GM13977 (cell line): ENCODE results near the gene SEMA7A.

ENCODE experiments used
- DNase-seq: peaks from one replicate; pipeline ENCODE4 v3.0.0; 2012; ENCODE audit warnings: low spot score
- in situ Hi-C: fragments of 300-500 bp; cut with MboI; formaldehyde crosslinking; loops from one replicate; pipeline ENCODE4 v1.12.0; 2022; ENCODE audit warnings: low sequenced_read_pairs, low pct_unique_long_range_greater_than_20kb, mixed read lengths, inconsistent platforms; ENCODE audit not compliant: unreplicated experiment
- TF ChIP-seq, protein P1 (sequence below): IDR thresholded peaks from 2 replicates; pipeline ENCODE4 v1.5.1; 2012; ENCODE audit warnings: mild to moderate bottlenecking, control low read depth; ENCODE audit not compliant: insufficient read depth; ENCODE audit errors: extremely low read depth, missing control alignments

SEMA7A gene

GRCh38 chr15:74428442-74428787 is 5.3 kb downstream of the SEMA7A start:
- TF ChIP-seq, protein P1, sequence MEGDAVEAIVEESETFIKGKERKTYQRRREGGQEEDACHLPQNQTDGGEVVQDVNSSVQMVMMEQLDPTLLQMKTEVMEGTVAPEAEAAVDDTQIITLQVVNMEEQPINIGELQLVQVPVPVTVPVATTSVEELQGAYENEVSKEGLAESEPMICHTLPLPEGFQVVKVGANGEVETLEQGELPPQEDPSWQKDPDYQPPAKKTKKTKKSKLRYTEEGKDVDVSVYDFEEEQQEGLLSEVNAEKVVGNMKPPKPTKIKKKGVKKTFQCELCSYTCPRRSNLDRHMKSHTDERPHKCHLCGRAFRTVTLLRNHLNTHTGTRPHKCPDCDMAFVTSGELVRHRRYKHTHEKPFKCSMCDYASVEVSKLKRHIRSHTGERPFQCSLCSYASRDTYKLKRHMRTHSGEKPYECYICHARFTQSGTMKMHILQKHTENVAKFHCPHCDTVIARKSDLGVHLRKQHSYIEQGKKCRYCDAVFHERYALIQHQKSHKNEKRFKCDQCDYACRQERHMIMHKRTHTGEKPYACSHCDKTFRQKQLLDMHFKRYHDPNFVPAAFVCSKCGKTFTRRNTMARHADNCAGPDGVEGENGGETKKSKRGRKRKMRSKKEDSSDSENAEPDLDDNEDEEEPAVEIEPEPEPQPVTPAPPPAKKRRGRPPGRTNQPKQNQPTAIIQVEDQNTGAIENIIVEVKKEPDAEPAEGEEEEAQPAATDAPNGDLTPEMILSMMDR = no peak
- no peak for DNase-seq
- in situ Hi-C loops = no loop called here

DNA sequence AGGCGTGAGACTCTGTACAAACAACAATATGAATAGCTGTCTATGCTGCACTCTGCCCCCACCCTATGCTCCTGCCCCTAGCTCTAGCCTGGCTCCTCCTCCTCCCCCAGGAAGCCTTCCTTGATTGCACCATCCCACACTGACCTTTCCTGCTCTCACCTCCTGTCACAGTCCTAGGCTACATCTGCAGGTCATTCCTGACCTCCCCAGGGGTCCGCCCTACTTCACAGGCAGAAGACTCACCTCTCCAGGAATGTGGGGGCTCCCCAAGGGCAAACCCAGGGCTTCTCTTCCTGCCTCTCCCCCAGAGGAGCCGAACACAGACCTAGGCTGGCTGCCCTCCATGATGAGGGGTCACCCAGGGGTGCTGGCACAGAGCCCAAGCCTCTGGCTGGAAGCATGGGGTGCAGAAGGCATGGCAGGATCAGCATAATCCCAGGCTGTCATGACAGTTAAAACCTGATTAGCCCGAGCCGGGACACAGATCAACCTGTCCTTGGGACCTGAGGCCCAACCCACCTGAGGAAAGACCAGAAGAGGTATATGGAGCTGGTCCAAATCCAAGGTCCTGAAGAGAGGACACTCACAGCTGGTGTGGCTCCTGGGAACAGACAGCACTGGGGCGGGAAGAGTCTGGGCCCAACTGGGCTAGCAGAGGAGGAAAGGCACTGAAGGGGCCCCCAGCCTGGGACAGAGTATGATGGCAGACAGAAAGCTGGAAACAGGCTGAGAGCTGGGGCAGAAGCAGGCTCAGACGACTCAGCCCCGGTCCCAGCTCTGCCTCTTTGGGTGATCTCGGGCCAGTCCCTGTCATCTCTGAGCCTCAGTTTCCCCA is 5.9 kb downstream of the SEMA7A start:
- TF ChIP-seq, protein P1 = no peak
- in situ Hi-C loops = no loop called here
- DNase-seq = no peak

- in situ Hi-C loops = no loop called here
- DNase-seq = no peak
- TF ChIP-seq, protein P1 = no peak
These were observed 7.1 kb downstream of the SEMA7A start for GRCh38 chr15:74426404-74427281.

DNA sequence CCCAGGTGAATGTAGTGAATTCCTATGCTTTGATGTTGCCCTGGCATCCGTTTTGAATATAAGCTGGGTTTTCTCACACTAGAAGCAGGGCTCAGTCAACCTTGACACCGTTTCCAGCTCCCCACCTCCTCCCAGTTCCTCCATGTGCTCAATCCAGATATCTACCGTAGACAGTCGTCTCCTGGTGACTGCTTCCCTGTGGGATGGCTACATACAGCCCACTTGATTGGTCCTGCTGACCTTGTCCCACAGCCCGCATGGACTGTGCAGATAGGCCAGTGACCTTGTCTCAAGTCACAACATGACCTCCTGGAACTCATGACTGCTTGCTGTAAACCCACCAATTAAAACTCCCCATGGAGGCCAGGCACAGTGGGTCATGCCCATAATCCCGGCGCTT is 8.1 kb downstream of the SEMA7A start:
- TF ChIP-seq, protein P1 = no peak
- in situ Hi-C loops = no loop called here
- DNase-seq = no peak

DNA sequence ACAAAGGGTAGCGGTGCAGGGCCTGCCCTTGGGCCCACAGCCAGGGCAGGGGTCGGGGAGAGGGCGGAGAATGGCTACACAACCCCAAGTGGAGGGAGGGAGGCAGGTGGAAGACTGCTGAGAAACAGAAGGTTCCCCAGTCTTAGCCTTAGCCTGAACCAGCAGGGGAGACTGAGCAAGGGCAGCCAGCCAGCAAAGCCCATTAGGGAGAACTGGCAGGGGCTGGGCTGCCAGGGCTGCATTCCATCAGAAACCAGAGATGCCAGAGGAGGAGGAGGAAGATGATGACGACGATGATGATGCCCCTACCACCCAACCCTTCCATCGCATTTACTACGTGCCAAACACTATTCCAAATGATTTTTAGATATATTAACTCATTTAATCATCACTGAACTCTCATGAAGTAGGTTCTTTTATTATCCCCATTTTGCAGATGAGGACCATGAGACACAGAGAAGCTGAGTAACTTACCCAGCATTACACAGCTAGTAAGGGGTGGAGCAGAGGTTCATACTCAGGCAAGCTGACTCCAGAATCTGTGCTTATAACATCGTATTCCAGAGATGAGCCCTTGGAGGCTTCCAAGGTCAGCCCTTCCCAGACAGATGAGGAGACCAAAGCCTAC is 8.7 kb downstream of the SEMA7A start:
- no peak for DNase-seq
- TF ChIP-seq, protein P1 = no peak
- in situ Hi-C loops = no loop called here

DNA sequence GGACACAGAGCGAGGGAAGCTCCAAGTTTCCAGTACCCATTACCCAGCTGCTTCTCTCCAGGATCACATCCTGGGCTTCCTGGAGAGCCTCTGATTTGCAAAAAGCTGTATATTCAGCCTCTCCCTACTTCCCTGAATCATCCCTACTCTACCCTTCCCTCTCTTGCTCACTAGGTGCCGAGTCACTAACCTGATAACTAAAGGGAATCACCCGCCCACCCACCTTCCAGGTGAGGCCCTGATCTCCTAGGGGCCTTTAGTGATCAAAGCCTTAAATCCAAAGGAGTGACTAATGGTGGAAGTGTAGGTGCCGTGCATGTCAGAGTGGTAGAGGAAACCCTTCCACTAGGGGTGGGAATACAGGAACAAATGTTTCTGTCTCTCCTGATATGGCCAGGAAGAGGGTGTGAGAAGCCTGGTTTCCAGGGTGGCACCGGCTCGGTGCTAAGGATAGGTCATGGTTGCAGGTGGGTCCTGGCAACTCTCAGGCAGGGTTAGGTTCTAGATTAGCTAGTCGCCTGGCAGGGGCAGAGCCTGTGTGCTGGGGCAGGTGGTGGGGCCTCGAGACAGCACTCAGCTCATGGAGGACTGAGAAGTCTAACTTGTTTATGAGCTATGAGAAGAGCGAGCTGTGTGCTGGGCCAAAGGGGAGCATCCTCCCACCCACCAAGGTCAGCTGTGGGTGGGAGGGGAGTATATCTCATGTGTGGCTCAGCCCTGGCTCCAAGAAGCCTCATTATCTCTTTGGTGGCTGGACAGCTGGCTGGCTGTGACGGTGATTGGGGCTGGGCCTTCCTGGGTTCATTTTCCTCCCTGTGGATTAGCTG is 10.1 kb downstream of the SEMA7A start:
- DNase-seq = no peak
- TF ChIP-seq, protein P1 = no peak
- in situ Hi-C loops = no loop called here
